SJCRH30 (cell line): ENCODE data around the gene SDHAF2. TPM values are rescaled to one million over a fixed set of nuclear protein-coding genes. Genes with fewer than 3 reads are reported as not detected.
"Not testable (repeated sequence)": the region's sequence is repeated elsewhere in the genome, so short reads cannot be mapped to it uniquely, and the experiment has no call there.

ENCODE experiments used
- DNase-seq, 2 experiments: peaks; one replicate each; pipeline ENCODE4 v3.0.0-alpha.2; 2015 to 2020
- H3K27ac ChIP-seq: fragments of 250-450 bp; sonication (Bioruptor Pico); 2 replicates; pipeline ENCODE4 v1.5.1; 2020; ENCODE audit warnings: mild to moderate bottlenecking, moderate library complexity
- H3K27me3 ChIP-seq: fragments of 250-450 bp; sonication (Bioruptor Pico); 2 replicates; pipeline ENCODE4 v1.5.1; 2020; ENCODE audit warnings: mild to moderate bottlenecking, moderate library complexity
- H3K36me3 ChIP-seq: fragments of 250-450 bp; sonication (Bioruptor Pico); 2 replicates; pipeline ENCODE4 v1.5.1; 2020; ENCODE audit warnings: mild to moderate bottlenecking, moderate library complexity
- H3K4me1 ChIP-seq: fragments of 250-450 bp; sonication (Bioruptor Pico); 2 replicates; pipeline ENCODE4 v1.5.1; 2020; ENCODE audit warnings: mild to moderate bottlenecking, moderate library complexity
- H3K4me3 ChIP-seq: fragments of 250-450 bp; sonication (Bioruptor Pico); 2 replicates; pipeline ENCODE4 v1.5.1; 2020; ENCODE audit warnings: mild to moderate bottlenecking, moderate library complexity
- H3K9me3 ChIP-seq: fragments of 250-450 bp; sonication (Bioruptor Pico); replicated peaks from 2 replicates; pipeline ENCODE4 v1.5.1; 2020; ENCODE audit warnings: mild to moderate bottlenecking, moderate library complexity
- total RNA-seq: library from RNA; depleted of rRNA; stranded (reverse); fragments of >200 nt; shearing (Covaris generic); gene quantifications from 2 replicates; pipeline ENCODE4 v1.2.3, GENCODE V29; 2014

Gene SDHAF2
- total RNA-seq, 1 experiment from 2014 or later = 42.6 TPM

DNA sequence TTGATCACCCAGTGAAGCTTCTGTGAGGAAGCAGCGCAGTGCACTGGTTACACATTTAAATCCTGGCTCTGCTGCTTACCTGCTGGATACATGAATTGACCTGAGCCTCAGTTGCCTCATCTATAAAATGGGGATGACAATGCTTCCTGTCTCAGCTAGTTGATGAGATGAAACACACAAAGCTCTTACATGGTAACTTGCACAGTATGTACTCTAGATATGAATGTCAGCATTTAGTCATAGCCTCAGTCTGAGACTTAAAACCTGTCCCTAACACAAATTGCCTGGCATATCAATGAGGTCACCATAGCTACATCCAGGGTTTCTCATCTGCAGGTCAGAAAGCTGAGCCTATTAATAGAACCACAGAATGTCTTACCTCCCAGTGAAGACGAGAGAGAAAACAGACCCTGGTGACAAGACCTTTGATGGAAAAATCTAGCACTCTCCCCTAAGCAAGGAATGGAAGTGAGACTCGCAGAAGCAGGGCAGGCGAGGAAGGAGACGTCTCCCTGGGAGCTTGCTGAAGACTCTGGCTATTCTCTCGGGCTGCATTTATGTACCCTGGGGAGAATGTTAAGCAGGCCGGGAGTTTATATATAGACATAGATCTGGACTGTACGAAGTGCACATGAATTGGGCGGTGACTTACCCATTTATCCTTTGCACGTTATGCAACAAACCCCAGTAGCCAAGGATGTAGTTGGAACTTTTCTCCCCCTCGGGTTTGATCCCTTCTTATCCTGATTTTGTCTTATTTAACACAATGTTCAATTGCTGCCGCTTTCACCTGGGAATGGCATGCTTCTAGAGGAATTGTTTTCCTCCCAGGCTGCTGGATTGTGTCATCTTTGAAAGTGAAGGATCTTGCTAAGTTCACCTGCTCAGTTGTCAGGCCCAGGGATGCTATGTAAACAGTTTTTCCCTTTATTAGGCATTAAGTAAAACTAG, 18.0 kb downstream of the SDHAF2 start:
- DNase-seq = no peak
- H3K27me3 ChIP-seq = no peaks in the 10 kb centered on the region
- peaks cover 31% of the 10 kb centered on the region for H3K36me3 ChIP-seq
- no peak overlapping the region for H3K4me3 ChIP-seq
- no peaks in the 10 kb centered on the region for H3K9me3 ChIP-seq
- H3K27ac ChIP-seq = no peak overlapping the region
- no peaks in the 10 kb centered on the region for H3K4me1 ChIP-seq

DNA sequence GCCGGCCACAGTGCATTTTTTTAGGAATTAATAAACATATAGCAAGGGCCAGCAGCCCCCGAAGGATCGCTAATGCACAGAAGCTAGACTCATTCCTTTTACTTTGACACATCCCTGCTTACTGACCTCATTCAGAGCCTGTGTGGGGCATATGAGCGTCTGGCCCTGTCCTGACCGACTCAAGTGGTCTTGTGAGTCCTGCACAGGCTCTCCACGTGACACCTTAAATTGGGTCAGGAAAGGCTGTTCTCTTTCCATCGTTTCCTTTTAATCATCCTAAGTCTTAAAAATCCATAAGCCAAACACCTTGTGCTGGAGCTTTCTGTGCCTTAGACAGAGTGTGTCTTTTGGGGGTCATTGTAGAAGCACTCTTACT, 18.6 kb downstream of the SDHAF2 start:
- no peak overlapping the region for H3K27ac ChIP-seq
- peaks cover 31% of the 10 kb centered on the region for H3K36me3 ChIP-seq

DNA sequence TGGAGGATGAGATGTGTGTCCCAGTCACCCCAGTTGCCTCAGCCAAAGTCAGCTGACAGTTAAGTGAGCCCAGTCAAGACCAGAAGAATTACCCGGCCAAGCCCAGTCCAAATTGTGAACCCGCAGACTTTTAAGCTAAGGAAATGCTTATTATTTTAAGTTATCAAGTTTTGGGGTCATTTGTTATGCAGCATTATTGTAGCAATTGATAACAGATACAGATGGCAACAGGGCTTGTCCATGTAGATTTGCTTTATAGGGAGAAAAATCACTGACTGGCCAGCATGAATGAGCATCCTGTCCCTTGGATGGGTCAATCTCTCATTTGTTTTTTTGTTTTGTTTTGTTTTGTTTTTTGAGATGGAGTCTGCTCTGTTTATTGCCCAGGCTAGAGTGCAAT, 22.9 kb downstream of the SDHAF2 start:
- Histone ChIP-seq H3K27me3 (no peaks in the 10 kb centered on the region), H3K36me3 (peaks cover 17% of the 10 kb centered on the region), H3K27ac (no peak overlapping the region), H3K9me3 (no peaks in the 10 kb centered on the region), H3K4me3 (no peak overlapping the region), H3K4me1 (no peaks in the 10 kb centered on the region)
- DNase-seq = no peak

More for the DNA sequence above, 18.6 kb downstream of the SDHAF2 start:
- Histone ChIP-seq H3K27me3 (no peaks in the 10 kb centered on the region), H3K9me3 (no peaks in the 10 kb centered on the region), H3K4me1 (no peaks in the 10 kb centered on the region), H3K4me3 (no peak overlapping the region)
- no peak for DNase-seq

DNA sequence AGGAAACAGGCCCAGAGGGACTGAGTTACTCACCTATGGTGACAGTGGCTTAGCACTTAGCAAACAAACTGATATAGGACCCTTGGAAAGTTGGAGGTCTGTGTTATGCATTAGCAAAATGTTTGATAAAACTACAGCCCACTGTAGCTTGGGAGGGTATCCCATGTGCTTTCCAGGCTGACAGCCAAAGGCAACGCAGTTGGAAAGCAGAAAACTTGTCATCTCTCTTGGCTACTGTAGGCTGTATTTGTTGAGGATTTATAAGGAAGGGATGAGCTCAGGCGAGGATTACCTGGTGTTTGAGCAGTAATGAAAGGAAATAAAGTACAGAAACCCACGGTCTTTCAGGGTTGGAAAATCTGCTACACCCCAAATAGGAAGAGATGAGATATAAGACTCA, 23.8 kb downstream of the SDHAF2 start:
- H3K36me3 ChIP-seq = peaks cover 12% of the 10 kb centered on the region; the same call in 1 of the 2 replicates
- H3K4me1 ChIP-seq = no peaks in the 10 kb centered on the region
- no peak overlapping the region for H3K4me3 ChIP-seq
- H3K27ac ChIP-seq = no peak overlapping the region
- H3K27me3 ChIP-seq = no peaks in the 10 kb centered on the region
- no peak for DNase-seq
- H3K9me3 ChIP-seq = no peaks in the 10 kb centered on the region

DNA sequence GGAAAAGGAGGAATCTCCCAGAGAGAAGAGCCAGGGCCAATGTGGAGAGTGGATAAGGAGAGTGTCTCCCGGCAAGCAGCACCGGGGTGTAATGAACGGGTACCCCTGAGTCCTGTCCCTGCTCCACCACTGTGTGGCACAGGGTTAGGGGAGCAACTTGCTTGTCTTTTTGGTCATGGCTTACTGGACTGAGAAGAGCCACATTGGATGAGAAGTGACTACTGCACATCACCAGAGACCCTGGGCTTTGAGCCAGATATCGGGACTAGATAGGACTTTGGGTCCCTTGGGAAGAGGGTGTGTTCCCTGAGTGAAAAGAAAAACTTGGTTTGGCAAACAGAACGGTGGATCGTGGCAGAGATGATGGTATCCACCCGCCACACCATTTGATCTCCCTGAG, 24.6 kb downstream of the SDHAF2 start:
- Histone ChIP-seq H3K9me3 (no peaks in the 10 kb centered on the region), H3K27ac (no peak overlapping the region), H3K36me3 (0 out of 2 replicates have a peak, but pooled peaks cover 7% of the 10 kb centered on the region), H3K4me3 (no peak overlapping the region), H3K4me1 (no peaks in the 10 kb centered on the region), H3K27me3 (no peaks in the 10 kb centered on the region)
- DNase-seq = no peak

DNA sequence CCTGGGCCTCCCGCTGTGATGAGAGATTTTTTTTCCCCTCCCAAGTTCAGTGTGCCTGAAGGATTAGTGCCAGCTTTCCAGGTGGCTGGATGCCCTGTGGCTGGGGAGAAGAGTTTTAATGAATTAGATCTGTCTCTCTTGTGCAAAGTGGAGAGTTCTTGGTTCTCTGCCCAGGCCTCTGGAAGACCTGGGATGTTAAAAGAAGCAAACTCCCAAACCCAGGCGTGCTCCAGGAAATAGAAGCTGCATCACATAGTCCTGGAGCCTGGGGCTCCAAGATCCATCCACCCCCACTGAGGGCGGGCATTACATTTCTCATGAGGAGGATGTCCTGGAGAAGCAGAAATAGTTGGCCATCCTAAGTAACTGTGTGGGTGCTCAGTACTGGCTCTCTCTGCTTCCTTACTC, 30.6 kb downstream of the SDHAF2 start:
- Histone ChIP-seq H3K4me3 (no peak overlapping the region), H3K27ac (no peak overlapping the region), H3K27me3 (no peaks in the 10 kb centered on the region), H3K9me3 (no peaks in the 10 kb centered on the region), H3K4me1 (no peaks in the 10 kb centered on the region), H3K36me3 (no peaks in the 10 kb centered on the region)
- no peak for DNase-seq

DNA sequence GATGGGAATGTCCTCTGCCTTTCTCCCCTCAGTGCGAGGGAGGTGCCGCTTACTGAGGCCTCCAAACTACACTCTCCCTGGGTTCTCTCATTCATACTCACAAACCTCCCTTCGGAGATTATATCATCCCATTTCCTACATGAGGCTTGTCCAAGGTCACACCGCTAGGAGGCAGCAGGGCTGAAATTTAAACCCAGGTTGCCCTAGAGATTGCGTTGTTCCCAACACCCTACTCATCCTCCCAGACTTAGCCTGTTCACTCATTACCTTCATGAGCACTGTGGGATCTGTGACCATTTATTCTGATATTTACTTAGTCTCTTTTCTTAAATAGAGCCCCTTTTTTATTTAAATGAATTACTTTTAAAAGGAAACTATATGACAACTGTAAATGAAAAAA, 31.1 kb downstream of the SDHAF2 start:
- DNase-seq = no peak
- H3K27me3 ChIP-seq = no peaks in the 10 kb centered on the region
- no peaks in the 10 kb centered on the region for H3K36me3 ChIP-seq
- no peaks in the 10 kb centered on the region for H3K4me1 ChIP-seq
- H3K4me3 ChIP-seq = no peak overlapping the region
- H3K27ac ChIP-seq = no peak overlapping the region
- no peaks in the 10 kb centered on the region for H3K9me3 ChIP-seq

DNA sequence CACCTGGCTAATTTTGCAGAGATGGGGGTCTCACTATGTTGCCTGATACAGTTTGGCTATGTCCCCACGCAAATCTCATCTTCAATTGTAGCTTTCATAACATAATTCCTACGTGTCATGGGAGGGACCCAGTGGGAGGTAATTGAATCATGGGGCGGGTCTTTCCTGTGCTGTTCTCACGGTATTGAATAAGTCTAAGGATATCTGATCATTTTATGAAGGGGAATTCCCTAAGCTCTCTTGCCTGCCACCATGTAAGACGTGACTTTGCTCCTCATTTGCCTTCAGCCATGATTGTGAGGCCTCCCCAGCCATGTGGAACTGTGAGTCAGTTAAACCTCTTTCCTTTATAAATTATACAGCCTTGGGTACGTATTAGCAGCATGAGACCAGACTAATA, 37.7 kb downstream of the SDHAF2 start:
- not testable (repeated sequence) for H3K4me3 ChIP-seq, H3K9me3 ChIP-seq, DNase-seq, H3K4me1 ChIP-seq, H3K27ac ChIP-seq, H3K27me3 ChIP-seq, H3K36me3 ChIP-seq

DNA sequence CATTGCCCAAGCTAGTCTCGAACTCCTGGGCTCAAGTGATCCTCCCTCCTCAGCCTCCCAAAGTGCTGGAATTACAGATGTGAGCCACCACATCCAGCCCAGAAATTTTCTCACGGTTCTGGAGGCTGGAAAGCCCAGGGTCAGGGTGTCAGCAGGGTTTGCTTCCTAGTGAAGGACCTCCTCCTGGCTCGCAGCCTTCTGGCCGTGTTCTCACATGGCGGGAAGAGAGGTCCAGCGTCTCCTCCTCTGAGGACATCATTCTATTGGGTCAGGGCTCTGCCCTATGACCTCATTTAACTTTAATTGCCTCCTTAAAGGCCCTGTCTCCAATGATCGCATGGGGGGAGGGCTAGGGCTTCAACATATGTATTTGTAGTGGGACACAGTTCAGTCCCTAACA, 38.1 kb downstream of the SDHAF2 start:
- no peaks in the 10 kb centered on the region for H3K4me1 ChIP-seq

DNA sequence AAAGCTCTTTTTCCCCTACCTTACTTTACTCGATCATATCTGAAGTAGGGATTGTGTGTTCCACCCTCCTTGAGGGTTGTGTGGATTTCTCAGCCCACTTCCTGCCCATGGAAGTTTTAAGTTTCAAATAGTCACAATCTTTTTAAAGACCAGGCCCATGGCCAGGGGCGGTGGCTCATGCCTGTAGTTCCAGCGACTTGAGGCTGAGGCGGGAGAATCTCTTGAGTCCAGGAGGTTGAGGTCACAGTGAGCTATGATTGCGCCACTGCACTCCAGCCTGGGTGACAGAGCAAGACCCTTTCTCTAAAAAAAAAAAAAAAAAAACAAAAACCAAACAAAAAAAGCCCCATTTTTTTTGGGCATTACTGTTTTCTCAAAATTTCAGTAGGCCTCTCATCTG, 42.4 kb downstream of the SDHAF2 start:
- no peak overlapping the region for H3K4me3 ChIP-seq
- no peak overlapping the region for H3K27ac ChIP-seq
- H3K36me3 ChIP-seq = no peaks in the 10 kb centered on the region
- no peaks in the 10 kb centered on the region for H3K9me3 ChIP-seq
- H3K4me1 ChIP-seq = no peaks in the 10 kb centered on the region
- no peaks in the 10 kb centered on the region for H3K27me3 ChIP-seq
- DNase-seq = no peak

More for the DNA sequence above, 38.1 kb downstream of the SDHAF2 start:
- H3K4me3 ChIP-seq = no peak overlapping the region
- no peaks in the 10 kb centered on the region for H3K9me3 ChIP-seq
- no peaks in the 10 kb centered on the region for H3K27me3 ChIP-seq
- no peak for DNase-seq
- H3K36me3 ChIP-seq = no peaks in the 10 kb centered on the region
- no peak overlapping the region for H3K27ac ChIP-seq

DNA sequence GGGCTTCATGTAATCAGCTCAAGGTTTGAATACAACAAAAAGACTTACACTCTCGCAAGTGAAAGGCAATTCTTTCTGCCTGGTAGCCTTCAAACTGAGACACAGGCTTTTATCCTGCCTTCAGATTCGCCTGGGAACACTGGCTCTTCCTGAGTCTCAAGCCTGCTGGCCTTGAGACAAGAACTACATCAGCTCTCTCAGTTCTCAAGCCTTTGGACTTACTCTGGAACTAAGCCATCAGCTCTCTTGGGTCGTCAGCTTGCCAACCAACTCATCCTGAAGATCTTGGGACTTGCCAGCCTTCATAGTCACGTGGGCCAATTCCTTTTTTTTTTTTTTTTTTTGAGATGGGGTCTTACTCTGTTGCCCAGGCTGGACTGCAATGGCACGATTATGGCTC, 42.9 kb downstream of the SDHAF2 start:
- Histone ChIP-seq H3K4me3 (no peak overlapping the region), H3K36me3 (no peaks in the 10 kb centered on the region), H3K4me1 (peaks cover 3% of the 10 kb centered on the region), H3K27ac (no peak overlapping the region), H3K9me3 (no peaks in the 10 kb centered on the region), H3K27me3 (no peaks in the 10 kb centered on the region)
- no peak for DNase-seq

DNA sequence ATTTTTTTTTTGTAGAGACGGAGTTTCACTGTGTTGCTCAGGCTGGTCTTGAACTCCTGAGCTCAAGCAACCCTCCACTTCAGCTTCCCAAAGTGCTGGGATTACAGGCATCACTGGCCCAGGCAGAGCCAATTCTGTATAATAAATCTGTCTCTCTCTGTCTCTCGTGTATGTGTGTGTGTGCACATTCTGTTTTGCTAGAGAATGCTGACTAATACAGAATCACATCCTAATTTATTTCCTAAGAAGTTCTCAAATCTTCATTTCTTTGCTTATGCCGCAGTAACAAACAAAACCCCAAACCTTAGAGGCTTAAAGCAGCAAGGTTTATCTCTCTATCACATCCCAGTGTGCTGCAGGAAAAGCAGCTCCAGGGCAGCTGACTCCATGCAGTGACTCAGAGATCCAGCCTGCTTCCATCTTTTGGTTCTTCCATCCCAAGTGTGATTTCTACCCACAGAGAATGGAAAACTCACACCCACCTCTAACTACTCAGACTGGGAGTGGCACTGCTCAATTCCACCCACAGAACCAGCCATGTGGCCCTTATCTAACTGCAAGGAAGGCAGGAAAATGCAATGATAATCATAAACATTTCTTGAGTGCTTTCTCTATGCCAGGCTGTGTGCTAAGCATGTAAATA, 43.6 kb downstream of the SDHAF2 start:
- H3K36me3 ChIP-seq = no peaks in the 10 kb centered on the region
- H3K9me3 ChIP-seq = no peaks in the 10 kb centered on the region
- peaks cover 5% of the 10 kb centered on the region for H3K4me1 ChIP-seq
- DNase-seq = no peak
- H3K27ac ChIP-seq = no peak overlapping the region
- H3K4me3 ChIP-seq = no peak overlapping the region
- no peaks in the 10 kb centered on the region for H3K27me3 ChIP-seq

DNA sequence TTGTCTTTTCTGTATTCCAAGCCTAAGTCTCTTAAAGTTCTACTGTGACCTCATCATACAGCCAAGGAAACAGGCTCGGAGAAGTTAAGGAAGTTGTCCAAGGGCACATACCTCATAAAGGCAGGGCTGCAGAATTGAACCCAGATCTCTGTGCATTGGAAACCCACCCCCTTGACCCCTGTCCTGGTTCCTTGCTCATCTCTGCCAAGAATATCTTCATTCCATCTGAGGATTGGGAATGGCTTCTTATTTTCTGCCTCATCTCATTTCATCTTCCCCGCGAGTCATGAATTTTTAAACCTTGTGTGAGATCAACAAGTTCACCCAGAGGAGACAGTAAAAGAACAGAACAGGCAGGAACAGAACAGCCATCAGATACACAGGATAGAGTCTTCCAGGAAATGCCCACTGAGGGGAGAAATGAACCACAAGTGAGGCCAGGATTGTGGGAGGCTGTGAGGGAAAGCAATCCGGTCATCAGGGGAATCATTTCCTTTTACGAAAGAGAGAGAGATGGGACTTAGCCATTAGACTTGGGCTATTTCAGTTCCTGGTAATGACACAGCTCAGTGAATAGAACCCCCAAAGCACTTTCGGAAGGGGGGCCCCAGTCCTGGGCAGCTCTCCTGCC, 44.2 kb downstream of the SDHAF2 start:
- Histone ChIP-seq H3K36me3 (no peaks in the 10 kb centered on the region), H3K4me1 (peaks cover 5% of the 10 kb centered on the region), H3K27ac (no peak overlapping the region), H3K27me3 (no peaks in the 10 kb centered on the region), H3K9me3 (no peaks in the 10 kb centered on the region), H3K4me3 (no peak overlapping the region)
- no peak for DNase-seq

DNA sequence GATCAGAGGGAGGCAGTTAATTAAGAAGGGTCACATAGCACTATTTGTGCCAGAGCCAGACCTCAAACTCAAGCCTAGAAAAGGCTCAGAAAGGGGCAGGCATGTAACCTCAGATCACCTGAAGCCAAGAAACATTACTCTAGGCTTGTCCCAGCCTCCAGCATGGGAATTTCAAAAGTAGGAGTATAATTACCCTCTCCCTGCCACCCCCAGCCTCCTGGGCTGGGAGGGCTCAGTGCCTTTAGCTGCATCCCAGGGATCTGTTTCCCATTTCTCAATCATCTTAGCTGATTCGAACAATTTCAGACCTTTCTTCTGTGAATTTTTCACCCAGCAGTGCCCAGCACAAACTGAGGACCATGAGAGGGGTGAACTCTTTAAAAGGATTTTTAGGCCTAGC, 45.5 kb downstream of the SDHAF2 start:
- H3K36me3 ChIP-seq = no peaks in the 10 kb centered on the region
- no peak for DNase-seq

DNA sequence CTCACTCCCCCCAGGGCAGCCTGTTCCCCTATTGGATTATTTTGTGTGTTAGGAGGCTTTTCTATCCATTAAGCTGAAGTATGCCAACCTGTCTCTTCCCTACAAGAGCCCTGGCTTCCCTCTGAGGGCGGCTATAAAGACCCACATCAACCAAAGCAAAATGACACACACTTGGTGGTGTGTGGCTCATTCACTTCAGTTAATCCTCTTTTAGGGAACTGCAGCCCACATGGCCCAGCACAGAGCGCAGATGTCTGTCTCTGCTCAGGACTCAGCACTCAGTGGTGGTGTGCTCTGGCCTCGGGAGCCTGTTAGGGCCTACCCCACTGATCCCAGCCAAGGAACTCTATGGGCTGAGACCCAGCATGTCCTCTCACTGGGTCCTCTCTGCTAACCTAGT, 46.4 kb downstream of the SDHAF2 start:
- DNase-seq = no peak

More for the DNA sequence above, 45.5 kb downstream of the SDHAF2 start:
- H3K4me1 ChIP-seq = peaks cover 5% of the 10 kb centered on the region
- no peaks in the 10 kb centered on the region for H3K27me3 ChIP-seq
- H3K27ac ChIP-seq = no peak overlapping the region
- no peak overlapping the region for H3K4me3 ChIP-seq
- no peaks in the 10 kb centered on the region for H3K9me3 ChIP-seq

More for the DNA sequence above, 46.4 kb downstream of the SDHAF2 start:
- no peaks in the 10 kb centered on the region for H3K9me3 ChIP-seq
- no peaks in the 10 kb centered on the region for H3K27me3 ChIP-seq
- no peak overlapping the region for H3K27ac ChIP-seq
- H3K36me3 ChIP-seq = no peaks in the 10 kb centered on the region
- H3K4me3 ChIP-seq = no peak overlapping the region
- H3K4me1 ChIP-seq = peaks cover 9% of the 10 kb centered on the region
